ENCODE results near the gene IRS4. TPM values are rescaled to one million over a fixed set of nuclear protein-coding genes. Genes with fewer than 3 reads are reported as not detected.

The IRS4 gene
- total RNA-seq, 3 donors from 2014 or later = not detected

DNA sequence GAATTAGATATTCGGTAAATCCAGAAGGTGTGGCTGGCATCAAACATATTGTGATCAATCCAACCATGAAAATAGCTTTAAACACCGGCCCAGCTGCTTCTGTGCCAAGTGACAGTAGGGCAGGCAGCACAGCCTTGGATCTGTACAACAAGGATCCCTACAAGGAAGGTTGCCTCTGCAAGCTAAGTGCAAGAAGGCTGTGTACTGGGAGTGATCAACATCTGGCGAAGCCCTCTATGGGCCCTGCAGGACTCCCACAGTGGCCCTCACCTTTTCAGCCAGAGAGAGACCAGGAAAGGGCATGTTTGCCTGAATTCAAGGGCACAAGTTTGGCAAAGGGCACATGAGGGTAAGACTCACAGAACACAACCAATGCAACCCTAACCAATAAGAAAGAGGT, 9.6 kb downstream of the IRS4 start:
- intact Hi-C loops (cut with DNase I, micrococcal nuclease) = no loop called here
- H3K4me1 ChIP-seq (ENCODE audit: low read depth) = no peaks in the 10 kb centered on the region
- H3K4me3 ChIP-seq = no peak overlapping the region
- ATAC-seq (no peak), DNase-seq (no peak)
- TF ChIP-seq, protein P1, sequence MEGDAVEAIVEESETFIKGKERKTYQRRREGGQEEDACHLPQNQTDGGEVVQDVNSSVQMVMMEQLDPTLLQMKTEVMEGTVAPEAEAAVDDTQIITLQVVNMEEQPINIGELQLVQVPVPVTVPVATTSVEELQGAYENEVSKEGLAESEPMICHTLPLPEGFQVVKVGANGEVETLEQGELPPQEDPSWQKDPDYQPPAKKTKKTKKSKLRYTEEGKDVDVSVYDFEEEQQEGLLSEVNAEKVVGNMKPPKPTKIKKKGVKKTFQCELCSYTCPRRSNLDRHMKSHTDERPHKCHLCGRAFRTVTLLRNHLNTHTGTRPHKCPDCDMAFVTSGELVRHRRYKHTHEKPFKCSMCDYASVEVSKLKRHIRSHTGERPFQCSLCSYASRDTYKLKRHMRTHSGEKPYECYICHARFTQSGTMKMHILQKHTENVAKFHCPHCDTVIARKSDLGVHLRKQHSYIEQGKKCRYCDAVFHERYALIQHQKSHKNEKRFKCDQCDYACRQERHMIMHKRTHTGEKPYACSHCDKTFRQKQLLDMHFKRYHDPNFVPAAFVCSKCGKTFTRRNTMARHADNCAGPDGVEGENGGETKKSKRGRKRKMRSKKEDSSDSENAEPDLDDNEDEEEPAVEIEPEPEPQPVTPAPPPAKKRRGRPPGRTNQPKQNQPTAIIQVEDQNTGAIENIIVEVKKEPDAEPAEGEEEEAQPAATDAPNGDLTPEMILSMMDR (IDR thresholded peaks at IDR 0.05) = no peak
- no peaks in the 10 kb centered on the region for H3K9me3 ChIP-seq
- H3K36me3 ChIP-seq (ENCODE audit: low read depth) = no peaks in the 10 kb centered on the region

DNA sequence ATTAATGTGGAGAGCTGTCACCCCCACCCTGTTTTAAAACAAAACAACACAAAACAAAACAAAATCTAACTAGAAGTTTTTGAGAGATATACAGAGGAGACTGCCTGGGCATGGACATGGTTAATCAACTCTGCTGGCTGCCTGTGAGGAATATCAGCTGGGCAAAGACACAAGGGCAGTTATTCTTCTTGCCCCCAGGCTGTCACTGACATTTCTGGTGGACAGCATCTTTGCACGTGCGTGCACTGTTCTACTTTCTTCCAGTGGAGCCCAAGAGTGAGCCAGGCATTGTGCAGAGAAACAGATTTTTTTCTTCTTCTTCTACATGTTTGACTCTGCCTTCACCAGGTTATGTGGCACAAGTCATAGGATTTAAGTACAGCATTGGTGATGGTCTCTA, 13.8 kb downstream of the IRS4 start:
- Histone ChIP-seq H3K4me3 (no peak overlapping the region), H3K9me3 (no peaks in the 10 kb centered on the region), H3K4me1 (ENCODE audit: low read depth) (no peaks in the 10 kb centered on the region), H3K36me3 (ENCODE audit: low read depth) (no peaks in the 10 kb centered on the region)
- ATAC-seq (no peak), DNase-seq (no peak)
- intact Hi-C loops (cut with DNase I, micrococcal nuclease) = no loop called here
- TF ChIP-seq, protein P1 (IDR thresholded peaks at IDR 0.05) = no peak

DNA sequence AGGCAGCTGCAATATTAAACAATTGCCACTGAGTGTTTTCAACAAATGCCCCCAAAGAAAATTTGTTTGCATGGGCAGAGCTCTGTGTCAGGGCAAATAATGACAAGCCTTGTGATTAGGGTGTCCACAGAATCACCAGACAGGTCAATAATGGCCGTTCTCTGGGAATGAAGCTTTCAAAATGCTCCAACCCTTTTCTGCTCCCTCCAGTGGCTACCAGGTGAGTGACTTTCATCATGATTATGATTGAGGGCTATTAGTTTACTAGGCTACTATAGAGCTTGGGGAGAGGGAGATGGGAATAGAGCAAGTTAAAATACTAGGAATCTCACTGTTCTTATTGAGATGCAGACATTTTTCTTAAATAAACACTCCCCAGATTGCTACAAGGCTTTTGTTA, 23.5 kb downstream of the IRS4 start:
- no peak overlapping the region for H3K4me3 ChIP-seq
- H3K36me3 ChIP-seq (ENCODE audit: low read depth) = no peaks in the 10 kb centered on the region
- intact Hi-C loops (cut with DNase I, micrococcal nuclease) = no loop called here
- no peak for DNase-seq
- TF ChIP-seq, protein P1 (IDR thresholded peaks at IDR 0.05) = no peak
- no peaks in the 10 kb centered on the region for H3K4me1 ChIP-seq (ENCODE audit: low read depth)
- ATAC-seq = no peak
- no peaks in the 10 kb centered on the region for H3K9me3 ChIP-seq

DNA sequence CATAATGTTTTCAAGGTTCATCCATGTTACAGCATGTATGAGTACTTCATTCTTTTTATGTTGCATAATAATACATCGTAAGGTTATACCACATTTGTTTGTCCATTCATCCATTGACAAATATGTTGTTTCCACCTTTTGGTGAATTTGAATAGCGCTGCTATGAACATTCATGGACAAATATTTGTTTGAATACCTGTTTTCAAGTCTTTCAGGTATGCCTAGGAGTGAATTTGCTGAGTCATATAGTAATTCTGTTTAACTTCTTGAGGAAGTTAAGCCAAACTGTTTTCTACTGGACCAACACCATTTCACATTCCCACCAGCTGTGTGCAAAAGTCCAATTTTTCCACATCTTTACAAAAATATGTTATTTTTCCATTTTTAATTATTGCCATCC, 31.5 kb downstream of the IRS4 start:
- no peaks in the 10 kb centered on the region for H3K9me3 ChIP-seq
- TF ChIP-seq, protein P1 (IDR thresholded peaks at IDR 0.05) = no peak
- H3K36me3 ChIP-seq (ENCODE audit: low read depth) = no peaks in the 10 kb centered on the region
- ATAC-seq = no peak
- H3K4me1 ChIP-seq (ENCODE audit: low read depth) = no peaks in the 10 kb centered on the region
- intact Hi-C loops (cut with DNase I, micrococcal nuclease) = no loop called here
- no peak for DNase-seq
- H3K4me3 ChIP-seq = no peak overlapping the region

DNA sequence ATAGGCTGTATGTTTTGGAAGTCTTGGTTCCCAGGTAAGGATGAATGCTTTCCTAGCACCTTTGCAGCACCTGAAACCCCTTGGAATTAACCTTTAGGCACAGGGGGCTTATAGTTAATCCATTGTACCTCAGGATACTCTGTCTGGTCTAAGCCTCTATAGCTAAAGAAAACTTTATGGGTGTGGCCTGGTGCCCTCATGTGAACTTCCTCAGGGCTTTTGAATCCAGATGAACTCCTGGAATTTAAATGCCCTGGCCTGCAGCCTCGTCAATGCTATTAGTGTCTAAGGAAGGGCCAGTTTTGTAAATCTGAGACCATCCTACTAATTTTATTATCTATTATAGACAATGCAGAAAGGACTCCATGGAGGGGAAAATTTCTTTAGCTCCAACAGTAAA, 33.8 kb downstream of the IRS4 start:
- intact Hi-C loops (cut with DNase I, micrococcal nuclease) = no loop called here
- Histone ChIP-seq H3K36me3 (ENCODE audit: low read depth) (no peaks in the 10 kb centered on the region), H3K4me1 (ENCODE audit: low read depth) (no peaks in the 10 kb centered on the region), H3K9me3 (no peaks in the 10 kb centered on the region), H3K4me3 (no peak overlapping the region)
- ATAC-seq (no peak), DNase-seq (no peak)
- TF ChIP-seq, protein P1 (IDR thresholded peaks at IDR 0.05) = no peak

DNA sequence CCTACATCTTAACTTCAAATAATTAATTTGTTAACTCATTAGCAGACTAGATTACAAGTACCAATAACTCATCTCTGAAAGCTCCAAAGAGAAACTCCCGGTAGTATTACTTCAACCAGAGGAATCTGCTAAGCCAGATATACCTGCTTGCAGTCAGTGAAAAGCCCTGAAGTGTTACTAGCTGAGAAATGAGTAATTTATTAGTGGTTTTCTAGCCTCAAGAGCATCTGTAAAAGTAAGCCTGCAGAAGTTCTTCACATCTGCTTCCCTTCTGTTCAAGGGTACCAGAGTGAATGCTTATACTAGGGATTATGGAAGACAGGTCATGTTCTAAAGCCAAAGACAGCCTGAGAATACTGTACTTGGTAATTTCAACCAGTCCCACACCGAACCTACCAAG, 34.7 kb downstream of the IRS4 start:
- no peaks in the 10 kb centered on the region for H3K9me3 ChIP-seq
- no peak for DNase-seq
- TF ChIP-seq, protein P1 (IDR thresholded peaks at IDR 0.05) = no peak
- H3K36me3 ChIP-seq (ENCODE audit: low read depth) = no peaks in the 10 kb centered on the region
- no peak for ATAC-seq
- H3K4me3 ChIP-seq = no peak overlapping the region
- no peaks in the 10 kb centered on the region for H3K4me1 ChIP-seq (ENCODE audit: low read depth)
- intact Hi-C loops (cut with DNase I, micrococcal nuclease) = no loop called here
